Tibial nerve (tissue), 4 donors: Measurements from ENCODE around the gene OTUD5.

Experiments
- CTCF ChIP-seq, 5 experiments: fragments of 200-600 bp in 3 of 5; fragments of 450-650 bp in 2 of 5; sonication (generic) in 3 of 5; IDR thresholded peaks; one replicate each; pipeline ENCODE4 v1.5.1; 2016 to 2019; ENCODE audit warnings: antibody characterized with exemption in 5 of 5, mild to moderate bottlenecking in 3 of 5, moderate library complexity in 2 of 5
- EP300 ChIP-seq, 2 donors: sonication (generic); formaldehyde crosslinking; IDR thresholded peaks; one replicate each; pipeline ENCODE4 v1.6.1; 2017; ENCODE audit warnings: antibody characterized with exemption in 2 of 2, mild to moderate bottlenecking in 1 of 2
- POLR2A ChIP-seq, 2 donors: fragments of 450-650 bp; IDR thresholded peaks; one replicate each; pipeline ENCODE4 v1.6.1; 2017; ENCODE audit warnings: antibody characterized with exemption in 2 of 2, mild to moderate bottlenecking in 2 of 2, moderate library complexity in 2 of 2

DNA sequence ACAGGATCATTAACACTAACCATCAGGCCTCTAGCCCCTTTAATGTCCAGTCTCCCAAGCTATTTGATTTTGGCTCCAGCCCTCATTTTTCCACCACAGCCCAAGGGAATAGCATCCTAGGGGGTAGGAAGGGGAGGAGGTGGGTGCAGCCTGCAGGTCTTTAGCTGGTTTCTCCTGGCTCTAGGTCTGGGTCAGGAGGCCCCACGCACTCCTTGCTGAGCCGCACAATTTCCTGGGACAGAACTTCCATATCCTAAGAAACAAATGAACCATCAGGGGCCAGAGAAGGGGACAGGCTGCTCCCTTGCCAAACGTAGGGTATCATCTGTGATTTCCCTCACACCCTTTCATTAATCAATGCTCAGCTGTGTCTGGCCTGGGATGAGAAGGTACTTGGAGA lies 16.6 kb upstream of the OTUD5 start:
- no peak for TF ChIP-seq POLR2A (IDR thresholded peaks at IDR 0.05)
- TF ChIP-seq CTCF (IDR thresholded peaks at IDR 0.05) = no peak
- TF ChIP-seq EP300 (IDR thresholded peaks at IDR 0.05) = no peak
